ENCODE measurements around the gene TSC1. TPM values are rescaled to one million over a fixed set of nuclear protein-coding genes. Genes with fewer than 3 reads are reported as not detected.

TSC1 gene
- total RNA-seq (2014; rRNA removed; shearing (Covaris generic)) = 43.2 and 48.0 TPM in 2 replicates
- polyA plus RNA-seq (2016; fragmentation: Nextera tagmentation; extraction: Ambion mirVana) = 20.1 and 23.7 TPM in 2 replicates
- long read RNA-seq, partial matches to known transcripts = 2 of 11 reads
- long read RNA-seq, other reads (novel, unspliced or antisense) = 6 of 11 reads

- H3K4me3 ChIP-seq = peak within 1 kb of the TSS; percentile 99
- TF ChIP-seq ZNF114 (CRISPR knock-in tag; IDR thresholded peaks at IDR 0.05) = 0 out of 2 replicates have a peak, but pooled peaks have one; percentile 32
- TF ChIP-seq CTCF (conservative IDR thresholded peaks at IDR 0.05; ENCODE audit: low read depth in 2 of 2) = no peak
- peak; percentile 89 for TF ChIP-seq CREB1 (CRISPR knock-in tag; IDR thresholded peaks at IDR 0.05; ENCODE audit: low read depth)
- no peak for TF ChIP-seq ZNF331 (CRISPR knock-in tag; IDR thresholded peaks at IDR 0.05; ENCODE audit: low read depth)
- TF ChIP-seq EZH2 (IDR thresholded peaks at IDR 0.05; ENCODE audit: low read depth, unreplicated experiment) = no peak
- TF ChIP-seq ZNF462 (CRISPR knock-in tag; IDR thresholded peaks at IDR 0.05) = no peak
- TF ChIP-seq ETS1 (IDR thresholded peaks at IDR 0.05) = no peak; the same call in 1 of the 2 replicates
- TF ChIP-seq EZH2phosphoT487 (IDR thresholded peaks at IDR 0.05; ENCODE audit: unreplicated experiment) = no peak
- peak; percentile 63 for TF ChIP-seq POLR2AphosphoS5 (IDR thresholded peaks at IDR 0.05; ENCODE audit: low read depth)
- H3F3A ChIP-seq (replicated peaks; ENCODE audit: low read depth) = no peaks in the 10 kb centered on the region
- H3K4me1 Mint-ChIP-seq = peaks cover 58% of the 10 kb centered on the region
- H3K36me3 ChIP-seq (ENCODE audit: insufficient read depth) = no peaks in the 10 kb centered on the region
- no peaks in the 10 kb centered on the region; the same call in 1 of the 2 replicates for H4K20me1 ChIP-seq (replicated peaks; ENCODE audit: insufficient read depth)
- no peaks in the 10 kb centered on the region for H3K36me3 Mint-ChIP-seq (ENCODE audit: low read depth)
- H3K27me3 Mint-ChIP-seq (ENCODE audit: insufficient read depth, low read depth, poor library complexity) = peaks cover 12% of the 10 kb centered on the region
- H3K27ac ChIP-seq (ENCODE audit: low read depth) = peak within 1 kb of the TSS; percentile 100
- peaks cover 37% of the 10 kb centered on the region for H3K4me1 ChIP-seq (ENCODE audit: insufficient read depth)
- H3K9me2 ChIP-seq (ENCODE audit: insufficient read depth) = no peaks in the 10 kb centered on the region
- H3K79me2 ChIP-seq (replicated peaks; ENCODE audit: insufficient read depth) = peaks cover 47% of the 10 kb centered on the region
- peak within 1 kb of the TSS; percentile 89 for H3K4me2 ChIP-seq
- peak within 1 kb of the TSS; percentile 90 for H3K4me3 Mint-ChIP-seq
- H3K27ac Mint-ChIP-seq = peak within 1 kb of the TSS; percentile 100
- H2AFZ ChIP-seq = peak within 1 kb of the TSS; percentile 99
- no peaks in the 10 kb centered on the region for H3K27me3 ChIP-seq (ENCODE audit: insufficient read depth)
- H3K9me3 Mint-ChIP-seq = no peaks in the 10 kb centered on the region; the same call in 2 of the 3 replicates
- peak; percentile 82 for ATAC-seq
- peak; percentile 97 for DNase-seq (ENCODE audit: low spot score)
These were observed at the start of gene TSC1 for GRCh38 chr9:132944294-132945185. Gene TSC1, minus strand, starts transcription at chr9:132944616. Its CDS starts 15,744 bp downstream, at chr9:132928872.

Data from GM23338 (cell line).